Natural killer cell (primary cell): ENCODE data around the gene SYNPR. TPM values are rescaled to one million over a fixed set of nuclear protein-coding genes. Genes with fewer than 3 reads are reported as not detected.

Experiments
- ATAC-seq, 3 donors: fragments of 150-1000 bp in 2 of 3; fragments of 200-7000 bp in 1 of 3; cut with Tn5 transposase; 1 replicate in 1 of 3; 2 replicates in 2 of 3; pipeline ENCODE4 v1.10.0; 2021; ENCODE audit warnings: mild to moderate bottlenecking in 2 of 3, moderate library complexity in 2 of 3
- DNase-seq, 2 donors: peaks; one replicate each; pipeline versions ENCODE4 v3.0.0 to v3.0.0-alpha.2; 2013 to 2021; ENCODE audit warnings: mixed read lengths in 1 of 2
- H3K27ac ChIP-seq: one replicate; pipeline ENCODE4 v1.5.1; 2013; ENCODE audit warnings: mild to moderate bottlenecking, low read length
- H3K27me3 ChIP-seq: one replicate; pipeline ENCODE4 v1.6.1; 2013; ENCODE audit warnings: low read length; ENCODE audit not compliant: control insufficient read depth, insufficient read depth
- H3K36me3 ChIP-seq: one replicate; pipeline ENCODE4 v1.6.1; 2013; ENCODE audit warnings: low read length; ENCODE audit not compliant: control insufficient read depth, insufficient read depth
- H3K4me1 ChIP-seq: one replicate; pipeline ENCODE4 v1.6.1; 2013; ENCODE audit warnings: low read length; ENCODE audit not compliant: control insufficient read depth, insufficient read depth
- H3K4me3 ChIP-seq: one replicate; pipeline ENCODE4 v1.5.1; 2013; ENCODE audit warnings: low read length
- H3K9me3 ChIP-seq: one replicate; pipeline ENCODE4 v1.6.1; 2013; ENCODE audit warnings: low read length; ENCODE audit not compliant: control insufficient read depth, insufficient read depth
- H3K27ac Mint-ChIP-seq, 2 donors: one replicate each; pipeline ENCODE4 v1.8.0; 2022; ENCODE audit warnings: mild to moderate bottlenecking in 2 of 2, mixed read lengths in 2 of 2, moderate library complexity in 1 of 2
- H3K27me3 Mint-ChIP-seq, 2 donors: one replicate each; pipeline ENCODE4 v1.8.0; 2022; ENCODE audit warnings: low read depth in 2 of 2, mixed read lengths in 2 of 2
- H3K36me3 Mint-ChIP-seq: one replicate; pipeline ENCODE4 v1.8.0; 2022; ENCODE audit warnings: mixed read lengths
- H3K4me1 Mint-ChIP-seq, 2 donors: one replicate each; pipeline ENCODE4 v1.8.0; 2022; ENCODE audit warnings: mixed read lengths in 2 of 2
- H3K4me3 Mint-ChIP-seq: one replicate; pipeline ENCODE4 v1.8.0; 2022; ENCODE audit warnings: mild to moderate bottlenecking, moderate library complexity, mixed read lengths
- H3K9me3 Mint-ChIP-seq, 2 donors: one replicate each; pipeline ENCODE4 v1.8.0; 2022; ENCODE audit warnings: mixed read lengths in 2 of 2
- WGBS: methylation state at CpG from one replicate; pipeline ENCODE4 v1.1.7; 2013; ENCODE audit warnings: missing lambda C conversion rate; ENCODE audit not compliant: insufficient coverage; 5-methylcytosine and 5-hydroxymethylcytosine counted together
- intact Hi-C: fragments of 100-400 bp; cut with micrococcal nuclease; formaldehyde crosslinking; loops from one replicate; pipeline ENCODE4 v1.14.2; 2022
- total RNA-seq, 4 donors: library from RNA; stranded (reverse); fragments of 120-200 nt in 1 of 4; gene quantifications; one replicate each; pipeline versions ENCODE4 v1.2.3 to v1.2.4, GENCODE V29; 2013 to 2022
- TF ChIP-seq, protein P1 (sequence below): fragments of 200-600 bp; IDR thresholded peaks from one replicate; pipeline ENCODE4 v1.8.0; 2022; ENCODE audit warnings: antibody characterized with exemption

Gene SYNPR
- total RNA-seq, 3 donors from 2014 or later (not counting 1 experiment from before 2014, with no cell fraction given), result not detected

DNA sequence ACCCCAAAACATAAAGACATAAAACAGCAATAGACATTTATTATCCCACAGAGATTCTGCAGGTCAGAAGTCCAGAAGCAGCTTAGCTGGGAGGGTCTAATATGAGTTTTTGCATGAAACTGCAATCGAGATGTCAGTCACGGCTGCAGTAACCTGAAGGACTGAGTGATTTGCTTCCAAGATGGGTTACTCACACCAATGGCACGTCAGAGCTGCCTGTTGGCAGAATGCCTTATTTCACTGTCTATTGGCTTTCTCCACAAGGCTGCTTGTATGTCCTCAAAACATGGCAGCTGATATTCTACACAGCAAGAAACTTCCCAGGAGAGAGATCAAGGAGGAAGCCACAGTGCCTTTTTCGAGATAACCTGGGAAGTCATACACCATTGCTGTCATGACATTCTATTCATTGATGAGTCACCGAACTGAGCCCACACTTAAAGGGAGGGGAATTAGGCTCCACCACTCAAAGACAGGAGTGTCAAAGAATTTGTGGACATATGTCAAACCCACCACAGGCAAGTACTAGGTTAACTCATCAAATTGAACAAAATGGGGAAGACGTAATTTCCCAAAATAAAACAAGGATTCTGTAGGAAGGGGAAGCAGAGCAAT is 122.2 kb downstream of the SYNPR start:
- 76% methylated on average over 6 of the region's 6 CpGs for WGBS
- ATAC-seq, result no peak
- H3K4me3 ChIP-seq, result no peak overlapping the region

DNA sequence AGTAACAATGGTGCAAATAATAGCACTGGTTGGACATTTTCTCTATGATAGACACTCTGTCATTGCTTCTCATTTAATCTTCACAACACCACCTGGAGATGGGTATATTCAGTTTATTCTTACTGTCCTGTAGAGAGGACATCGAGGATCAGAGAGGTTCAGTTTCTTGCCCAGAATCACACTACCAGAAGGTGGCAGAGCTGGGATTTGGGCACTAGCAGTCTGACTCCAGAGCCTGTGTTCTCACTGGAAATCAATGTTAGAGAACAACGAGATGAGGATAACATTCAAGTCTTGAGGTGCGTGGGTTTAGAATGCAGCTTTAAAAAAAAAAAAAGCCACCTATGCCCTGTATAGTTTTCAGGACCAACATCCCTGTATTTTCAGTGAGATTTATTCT is 127.8 kb downstream of the SYNPR start:
- intact Hi-C loops, result no loop called here
- WGBS, result 88% methylated on average over 1 of the region's 3 CpGs

More for the DNA sequence above, 122.2 kb downstream of the SYNPR start:
- Histone ChIP-seq H3K27ac (no peak overlapping the region), H3K27me3 (no peaks in the 10 kb centered on the region), H3K36me3 (no peaks in the 10 kb centered on the region), H3K4me1 (no peaks in the 10 kb centered on the region), H3K9me3 (peaks cover 2% of the 10 kb centered on the region)
- TF ChIP-seq, protein P1, sequence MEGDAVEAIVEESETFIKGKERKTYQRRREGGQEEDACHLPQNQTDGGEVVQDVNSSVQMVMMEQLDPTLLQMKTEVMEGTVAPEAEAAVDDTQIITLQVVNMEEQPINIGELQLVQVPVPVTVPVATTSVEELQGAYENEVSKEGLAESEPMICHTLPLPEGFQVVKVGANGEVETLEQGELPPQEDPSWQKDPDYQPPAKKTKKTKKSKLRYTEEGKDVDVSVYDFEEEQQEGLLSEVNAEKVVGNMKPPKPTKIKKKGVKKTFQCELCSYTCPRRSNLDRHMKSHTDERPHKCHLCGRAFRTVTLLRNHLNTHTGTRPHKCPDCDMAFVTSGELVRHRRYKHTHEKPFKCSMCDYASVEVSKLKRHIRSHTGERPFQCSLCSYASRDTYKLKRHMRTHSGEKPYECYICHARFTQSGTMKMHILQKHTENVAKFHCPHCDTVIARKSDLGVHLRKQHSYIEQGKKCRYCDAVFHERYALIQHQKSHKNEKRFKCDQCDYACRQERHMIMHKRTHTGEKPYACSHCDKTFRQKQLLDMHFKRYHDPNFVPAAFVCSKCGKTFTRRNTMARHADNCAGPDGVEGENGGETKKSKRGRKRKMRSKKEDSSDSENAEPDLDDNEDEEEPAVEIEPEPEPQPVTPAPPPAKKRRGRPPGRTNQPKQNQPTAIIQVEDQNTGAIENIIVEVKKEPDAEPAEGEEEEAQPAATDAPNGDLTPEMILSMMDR, result no peak
- Mint-ChIP-seq H3K4me1 (no peaks in the 10 kb centered on the region), H3K27ac (no peak overlapping the region), H3K36me3 (no peaks in the 10 kb centered on the region), H3K9me3 (peaks cover 6 to 9% of the 10 kb centered on the region in 2 donors), H3K4me3 (no peak overlapping the region), H3K27me3 (no peaks in the 10 kb centered on the region)
- no peak for DNase-seq
- intact Hi-C loops, result no loop called here

DNA sequence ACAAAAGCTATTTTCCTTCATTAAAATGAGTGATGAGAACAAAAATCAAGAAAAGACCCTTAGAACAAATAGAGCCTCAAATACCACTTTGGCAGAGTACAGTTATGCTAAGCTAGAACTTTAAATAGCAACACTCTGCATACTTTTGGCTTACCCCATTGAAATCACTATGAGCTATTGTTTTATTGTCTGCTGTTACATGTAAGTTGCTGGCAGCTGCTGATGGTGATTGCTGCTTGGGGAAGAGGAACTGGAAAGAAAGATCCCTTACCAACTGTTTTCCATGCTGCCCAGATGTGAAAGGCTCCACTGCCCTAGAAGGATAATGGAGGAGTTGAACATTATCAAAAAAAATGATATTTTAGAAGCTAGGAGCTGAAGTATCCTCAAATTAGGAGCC is 135.4 kb downstream of the SYNPR start:
- Mint-ChIP-seq H3K9me3 (peaks cover 3 to 5% of the 10 kb centered on the region in 2 donors), H3K4me1 (no peaks in the 10 kb centered on the region), H3K4me3 (no peak overlapping the region), H3K27ac (no peak overlapping the region), H3K36me3 (no peaks in the 10 kb centered on the region), H3K27me3 (no peaks in the 10 kb centered on the region)
- Histone ChIP-seq H3K27ac (no peak overlapping the region), H3K4me1 (no peaks in the 10 kb centered on the region), H3K4me3 (no peak overlapping the region), H3K36me3 (no peaks in the 10 kb centered on the region), H3K27me3 (no peaks in the 10 kb centered on the region), H3K9me3 (no peaks in the 10 kb centered on the region)
- TF ChIP-seq, protein P1, result no peak
- DNase-seq, result no peak
- intact Hi-C loops, result no loop called here
- no peak for ATAC-seq

More for the DNA sequence above, 127.8 kb downstream of the SYNPR start:
- ATAC-seq (no peak), DNase-seq (no peak)
- no peak overlapping the region for H3K27ac Mint-ChIP-seq
- H3K27me3 ChIP-seq, result no peaks in the 10 kb centered on the region
- H3K9me3 ChIP-seq, result peaks cover 2% of the 10 kb centered on the region
- no peak overlapping the region for H3K27ac ChIP-seq
- TF ChIP-seq, protein P1, result no peak
- H3K4me3 ChIP-seq, result no peak overlapping the region
- H3K36me3 Mint-ChIP-seq, result no peaks in the 10 kb centered on the region
- no peaks in the 10 kb centered on the region for H3K27me3 Mint-ChIP-seq
- no peak overlapping the region for H3K4me3 Mint-ChIP-seq
- no peaks in the 10 kb centered on the region for H3K4me1 Mint-ChIP-seq
- no peaks in the 10 kb centered on the region for H3K36me3 ChIP-seq
- H3K4me1 ChIP-seq, result no peaks in the 10 kb centered on the region
- peaks cover 7 to 11% of the 10 kb centered on the region in 2 donors for H3K9me3 Mint-ChIP-seq

DNA sequence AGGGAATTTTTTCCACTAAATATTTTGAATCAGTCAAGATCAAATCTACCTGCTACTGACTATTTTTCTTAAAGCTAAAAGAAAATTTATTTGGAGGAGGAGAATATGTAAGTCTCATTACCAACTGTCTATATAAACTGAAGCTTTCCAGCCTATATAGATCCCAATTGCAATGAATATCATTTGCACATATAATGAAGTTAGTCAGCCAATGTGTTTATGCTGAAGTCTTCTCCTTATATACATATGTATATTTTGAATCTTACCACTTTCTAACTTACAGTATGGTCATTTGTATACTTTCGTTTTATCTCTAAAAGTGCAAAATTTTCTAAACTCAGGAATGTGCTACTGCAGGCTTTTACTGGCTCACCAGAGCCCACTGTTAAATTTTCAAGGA is 136.5 kb downstream of the SYNPR start:
- ATAC-seq (no peak), DNase-seq (no peak)
- no peaks in the 10 kb centered on the region for H3K27me3 Mint-ChIP-seq
- Histone ChIP-seq H3K36me3 (no peaks in the 10 kb centered on the region), H3K4me3 (no peak overlapping the region), H3K27ac (no peak overlapping the region), H3K4me1 (no peaks in the 10 kb centered on the region), H3K9me3 (no peaks in the 10 kb centered on the region), H3K27me3 (no peaks in the 10 kb centered on the region)
- intact Hi-C loops, result no loop called here
- H3K4me3 Mint-ChIP-seq, result no peak overlapping the region
- H3K27ac Mint-ChIP-seq, result no peak overlapping the region
- H3K9me3 Mint-ChIP-seq, result no peaks in the 10 kb centered on the region
- H3K4me1 Mint-ChIP-seq, result no peaks in the 10 kb centered on the region
- WGBS, result 75% methylated on average over 1 of the region's 1 CpG
- H3K36me3 Mint-ChIP-seq, result no peaks in the 10 kb centered on the region
- TF ChIP-seq, protein P1, result no peak
